Activated T-cell treated with anti-CD3 and anti-CD28 coated beads, Interleukin-2, amount 50 U/mL, for 1 hour (primary cell): ENCODE measurements around the gene ALDH5A1.
"Not testable (repeated sequence)": the region's sequence is repeated elsewhere in the genome, so short reads cannot be mapped to it uniquely, and the experiment has no call there.

Experiments
- DNase-seq: peaks from one replicate; pipeline ENCODE4 v3.0.0-alpha.2; 2020

ALDH5A1 gene

DNA sequence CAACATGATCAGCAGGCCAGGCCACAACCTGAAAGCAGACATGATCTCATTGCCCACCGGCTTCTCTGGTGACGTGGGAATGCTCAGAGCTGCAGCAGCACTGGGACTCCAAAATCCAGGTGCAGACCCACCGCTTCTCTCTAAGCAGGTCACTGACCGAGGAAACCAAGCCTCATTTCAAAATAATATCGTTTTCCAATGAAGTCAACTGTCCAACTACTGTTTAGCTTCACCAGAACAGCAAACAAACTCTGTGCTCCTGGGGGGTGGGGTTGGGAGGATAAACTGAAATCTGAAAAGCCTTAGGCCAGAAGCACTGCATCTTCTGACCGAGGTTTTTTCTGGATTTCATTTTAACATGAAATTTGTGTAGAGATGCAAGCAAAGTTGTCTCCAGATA, 5.3 kb upstream of the ALDH5A1 start, which contains the start of gene GPLD1:
TSS of gene GPLD1 (minus strand) at position 109 of the 400 bp plus-strand sequence. CDS start at position 42, 67 bp downstream.
- no peak for DNase-seq

DNA sequence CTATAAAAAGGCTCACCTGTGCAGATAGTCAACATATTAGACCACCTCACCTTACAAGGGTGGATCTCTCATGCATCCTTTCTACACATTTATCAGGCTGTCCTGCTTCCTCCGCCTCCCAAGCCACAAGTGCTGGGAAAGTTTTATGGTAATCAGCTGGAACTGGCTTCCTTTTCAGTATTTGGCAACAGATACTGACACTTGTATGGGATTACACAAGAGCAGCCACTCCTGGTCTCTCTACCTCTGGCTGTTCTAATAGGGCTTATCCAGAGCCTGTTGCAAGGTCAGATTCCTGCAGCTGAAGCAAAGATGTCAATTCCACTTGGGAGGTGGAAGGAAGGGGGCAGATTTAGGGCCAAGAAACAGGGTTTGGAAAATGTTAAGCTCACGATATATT, 4.9 kb upstream of the ALDH5A1 start:
- no peak for DNase-seq

DNA sequence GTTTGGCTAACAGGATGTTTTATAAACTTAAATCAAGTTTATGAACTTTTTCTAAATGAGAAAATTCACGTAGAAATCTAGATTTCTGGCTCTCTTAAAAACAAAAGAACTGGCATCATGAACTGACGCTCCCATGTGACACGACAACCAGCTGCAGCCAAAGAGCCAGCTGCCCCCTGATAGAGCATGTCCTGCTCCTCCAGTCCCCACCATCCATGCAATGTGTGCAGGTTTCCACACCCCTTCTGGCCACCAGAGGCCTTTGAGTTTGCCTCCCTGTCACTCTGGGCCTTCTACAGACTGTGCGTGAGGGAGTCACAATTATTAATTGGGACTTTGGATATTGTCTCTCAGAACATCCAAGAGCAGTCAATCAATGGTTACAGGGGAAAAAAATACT, 3.8 kb upstream of the ALDH5A1 start:
- no peak for DNase-seq

DNA sequence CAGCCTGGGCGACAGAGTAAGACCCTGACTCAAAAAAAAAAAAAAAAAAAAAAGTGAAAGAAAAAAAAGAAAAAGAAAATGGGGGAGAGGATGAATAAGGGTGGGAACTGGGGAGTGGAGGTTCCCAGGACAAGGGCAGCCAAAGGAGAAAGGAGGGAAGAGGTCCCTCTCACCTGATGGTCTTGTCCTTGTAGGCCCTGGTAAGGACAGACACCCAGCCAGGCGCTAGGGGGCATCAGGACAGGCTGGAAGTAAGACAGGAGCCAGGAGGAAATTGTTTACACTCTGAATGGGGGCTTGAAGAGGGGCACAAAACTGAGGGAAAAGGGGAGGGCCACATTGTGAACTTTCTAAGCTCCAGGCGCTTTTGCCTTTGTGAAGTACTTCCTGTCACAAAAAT, 2.3 kb upstream of the ALDH5A1 start:
- DNase-seq, result no peak

DNA sequence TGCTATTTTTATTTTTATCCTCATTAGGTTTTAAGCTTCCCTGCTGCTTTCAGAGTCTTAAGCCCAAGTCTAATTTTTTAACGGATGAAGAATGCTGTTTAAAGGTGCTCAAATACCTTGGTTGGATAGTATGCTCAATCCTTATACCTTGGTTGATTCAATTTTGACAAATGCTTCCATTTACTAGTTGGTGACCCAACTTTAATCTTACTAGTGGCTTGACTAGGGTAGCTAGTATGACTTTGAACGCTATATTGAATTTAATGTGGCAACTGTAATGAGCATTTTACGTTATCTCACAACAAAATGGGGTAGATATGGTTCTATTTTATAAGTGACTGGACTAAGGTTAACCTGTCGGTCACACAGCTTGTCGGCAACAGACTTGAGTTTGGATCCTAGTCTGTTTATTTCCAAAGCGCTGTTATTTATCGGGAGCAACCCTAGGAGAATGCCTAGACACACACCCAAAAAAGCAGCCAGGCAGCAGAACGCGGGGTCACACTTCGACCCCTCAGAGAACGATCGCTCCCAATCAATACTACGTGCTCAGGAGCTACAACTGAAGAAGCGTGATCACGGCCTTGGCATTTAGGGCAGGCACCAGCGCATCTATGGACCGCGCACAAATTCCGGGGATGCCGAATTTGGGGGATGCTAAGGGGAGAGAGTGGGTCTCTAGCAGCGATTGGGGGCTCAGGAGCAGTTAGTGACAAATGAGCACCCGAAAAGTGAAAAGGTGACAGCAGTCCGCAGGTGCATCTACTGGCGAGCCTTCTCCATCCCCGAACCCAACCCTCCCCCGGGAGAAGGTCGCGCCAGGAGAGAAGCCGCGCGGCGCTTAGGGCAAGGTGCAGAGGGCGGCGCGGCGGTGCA, 586 bp upstream of the ALDH5A1 start:
- no peak for DNase-seq

DNA sequence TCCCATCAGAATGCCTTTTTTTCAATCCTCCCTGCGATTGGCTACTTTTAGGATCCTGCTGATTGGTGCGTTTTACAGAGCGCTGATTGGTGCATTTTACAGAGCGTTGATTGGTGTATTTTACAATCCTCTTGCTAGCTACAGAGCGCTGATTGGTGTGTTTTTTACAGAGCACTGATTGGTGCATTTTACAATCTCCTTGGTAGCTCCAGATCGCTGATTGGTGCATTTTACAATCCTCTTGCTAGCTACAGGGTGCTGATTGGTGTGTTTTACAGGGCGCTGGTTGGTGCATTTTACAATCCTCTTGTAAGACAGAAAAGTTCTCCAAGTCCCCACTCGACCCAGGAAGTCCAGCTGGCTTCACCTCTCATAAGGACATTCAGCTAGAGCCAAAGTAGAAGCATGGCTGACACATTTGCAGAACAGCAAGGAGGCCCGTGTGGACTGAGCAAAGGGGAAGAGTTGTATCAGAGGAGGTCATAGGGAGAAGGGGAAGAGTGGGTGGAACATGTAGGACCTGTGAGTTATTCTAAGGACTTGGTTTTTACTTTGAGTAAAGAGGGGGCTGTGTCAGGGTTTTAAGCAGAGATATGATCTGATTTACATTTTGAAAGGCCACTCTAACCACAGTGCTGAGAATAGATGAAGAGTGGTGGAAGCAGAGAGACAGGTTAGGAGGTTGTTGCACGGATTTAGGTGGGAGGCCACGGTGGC, 2.6 kb downstream of the ALDH5A1 start:
- DNase-seq, result no peak

DNA sequence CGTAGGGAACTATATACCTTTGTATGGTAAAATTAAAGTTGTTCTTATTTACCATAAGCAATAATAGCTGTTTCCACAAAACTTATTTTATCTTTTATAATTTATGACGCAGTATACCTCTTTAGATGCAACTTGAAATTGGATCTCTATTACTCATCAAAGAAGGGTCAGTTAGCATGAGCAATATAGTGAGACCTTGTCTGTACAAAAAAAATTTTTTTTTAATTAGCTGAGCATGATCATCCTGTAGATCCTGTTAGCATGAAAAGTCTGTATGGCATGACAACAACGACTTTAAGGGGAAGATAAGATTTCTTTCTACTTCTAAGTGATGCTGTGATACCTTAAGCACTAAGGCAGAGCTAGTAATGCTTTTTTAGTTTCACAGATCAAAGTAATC, 5.9 kb downstream of the ALDH5A1 start:
- no peak for DNase-seq

DNA sequence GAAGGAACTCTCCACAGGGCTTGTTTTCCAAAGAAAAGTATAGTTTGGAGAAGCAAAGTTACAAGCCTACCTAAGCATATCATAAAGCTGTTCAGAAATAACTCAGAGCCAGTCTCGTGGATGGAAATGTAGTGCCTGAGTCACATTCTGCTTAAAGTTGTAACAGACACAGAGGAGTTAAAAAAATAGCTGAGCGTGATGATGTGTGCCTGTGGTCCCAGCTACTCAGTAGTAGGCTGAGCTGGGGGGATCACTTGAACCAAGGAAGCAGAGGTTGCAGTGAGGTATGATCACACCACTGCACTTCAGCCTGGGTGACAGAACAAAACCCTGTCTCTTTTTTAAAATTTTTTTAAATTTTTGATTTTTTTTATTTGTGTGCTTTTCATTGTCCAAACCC, 6.6 kb downstream of the ALDH5A1 start:
- no peak for DNase-seq

DNA sequence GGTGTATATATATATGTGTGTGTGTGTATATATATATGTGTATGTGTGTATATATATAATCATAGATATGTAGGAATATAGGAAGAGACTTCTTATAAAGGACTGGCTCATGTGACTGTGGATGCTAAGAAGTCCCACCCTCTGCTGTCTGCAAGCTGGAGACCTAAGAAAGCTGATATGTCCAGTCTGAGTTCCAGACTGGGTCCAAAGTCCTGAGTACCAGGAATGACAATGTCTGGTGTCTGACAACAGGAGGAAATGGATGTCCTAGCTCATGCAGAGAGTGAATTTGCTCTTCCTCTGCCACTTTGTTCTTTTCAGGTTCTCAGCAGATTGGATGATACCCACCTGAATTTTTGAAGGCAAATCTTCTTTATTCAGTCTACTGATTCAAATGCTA, 7.1 kb downstream of the ALDH5A1 start:
- no peak for DNase-seq

DNA sequence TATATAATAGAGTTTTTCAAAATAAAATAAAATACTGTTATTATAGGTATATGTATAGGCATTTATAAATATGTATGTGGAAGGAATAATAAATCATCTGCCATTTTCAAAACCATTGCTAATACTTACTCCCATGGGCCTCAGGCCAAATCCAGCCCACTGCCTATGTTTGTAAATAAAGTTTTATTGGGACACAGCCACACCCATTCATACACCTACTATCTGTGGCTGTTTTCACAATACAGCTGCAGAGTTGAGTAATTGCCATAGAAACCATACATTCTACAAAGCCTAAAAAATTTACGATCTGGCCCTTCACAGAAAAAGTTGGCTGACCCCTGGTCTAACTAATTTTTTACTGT, 9.5 kb downstream of the ALDH5A1 start:
- DNase-seq, result no peak

DNA sequence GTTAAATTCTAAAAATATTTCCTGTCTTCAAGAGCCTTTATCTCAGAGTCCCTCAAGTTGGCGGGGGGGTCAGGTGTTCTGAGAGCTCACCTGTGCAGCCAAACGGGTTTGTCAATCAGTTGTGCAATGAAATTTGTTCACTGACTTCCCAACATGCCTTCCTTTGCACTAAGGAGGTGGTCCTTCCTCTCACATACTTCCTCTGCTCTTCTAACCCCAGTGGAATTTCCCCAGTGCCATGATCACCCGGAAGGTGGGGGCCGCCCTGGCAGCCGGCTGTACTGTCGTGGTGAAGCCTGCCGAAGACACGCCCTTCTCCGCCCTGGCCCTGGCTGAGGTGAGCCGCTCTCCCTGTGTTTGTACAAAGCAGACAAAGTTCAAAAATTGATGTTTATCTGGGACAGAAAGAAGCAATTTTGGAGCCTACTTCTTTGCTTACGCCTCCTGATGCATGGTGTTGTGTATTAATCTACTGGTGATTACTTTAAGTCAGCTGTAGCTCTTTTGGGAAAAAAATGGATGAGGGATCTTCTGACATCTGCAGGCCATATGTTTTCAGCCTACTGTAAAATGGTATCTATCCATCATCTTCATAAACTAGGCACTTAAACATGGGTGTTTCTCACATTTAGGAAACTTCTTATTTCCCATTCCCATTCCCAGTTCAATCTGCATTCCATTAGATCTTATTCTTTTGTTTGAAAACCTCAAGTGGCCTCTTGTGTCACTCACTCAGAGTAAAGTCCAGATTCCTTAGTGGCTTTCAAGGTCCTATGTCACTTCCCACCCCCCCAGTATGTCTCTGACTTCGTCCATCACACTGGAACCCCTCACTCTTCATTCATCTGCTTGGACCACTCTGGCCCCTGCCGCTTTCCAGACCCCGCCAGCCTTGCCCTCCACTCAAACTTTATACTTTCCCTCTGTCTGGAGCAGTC, 10.1 kb downstream of the ALDH5A1 start:
- no peak for DNase-seq

DNA sequence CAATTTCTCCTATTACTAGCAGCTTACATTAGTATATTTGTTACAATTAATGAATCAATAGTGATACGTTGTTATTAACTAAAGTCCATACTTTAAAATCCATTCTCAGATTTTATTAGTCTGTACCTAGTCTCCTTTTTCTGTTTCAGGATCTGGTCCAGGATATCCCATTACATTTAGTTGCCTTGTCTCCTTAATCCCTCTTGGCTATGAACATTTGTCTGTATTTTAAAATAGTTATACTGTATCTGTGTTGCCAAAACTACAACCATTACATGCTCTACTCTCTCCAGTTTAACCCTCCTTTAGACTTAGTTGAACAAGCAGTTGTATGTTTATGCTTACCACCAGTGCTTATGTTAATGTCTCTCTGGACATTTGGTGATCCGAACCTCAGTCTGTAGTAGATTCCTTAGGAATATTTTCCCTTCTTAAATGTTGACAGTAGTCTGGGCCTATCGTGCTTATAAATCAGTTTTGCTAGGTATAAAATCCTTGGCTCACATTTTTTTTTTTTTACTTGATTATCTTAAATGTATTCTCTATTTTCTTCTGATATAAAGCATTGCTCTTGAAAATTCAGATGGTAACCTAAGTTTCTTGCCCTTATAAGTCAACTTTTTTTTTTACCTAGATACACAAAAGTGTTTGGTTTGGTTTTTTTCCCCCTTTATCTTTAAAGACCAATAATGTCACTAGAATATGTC, 12.2 kb downstream of the ALDH5A1 start:
- no peak for DNase-seq

DNA sequence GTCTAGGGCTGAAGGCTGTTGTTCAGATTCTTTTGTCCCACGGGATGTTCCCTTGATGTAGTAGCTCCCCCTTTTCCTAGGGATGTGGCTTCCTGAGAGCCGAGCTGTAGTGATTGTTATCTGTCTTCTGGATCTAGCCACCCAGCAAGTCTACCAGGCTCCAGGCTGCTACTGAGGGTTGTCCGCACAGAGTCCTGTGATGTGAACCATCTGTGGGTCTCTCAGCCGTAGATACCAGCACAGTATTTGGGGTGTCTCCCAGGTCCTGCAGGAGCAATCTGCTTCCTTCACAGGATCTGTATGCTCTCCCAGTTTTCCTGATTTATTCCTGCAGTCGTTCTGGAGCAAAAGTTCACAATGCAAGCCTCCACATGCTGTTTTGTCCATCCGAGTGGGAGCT, 17.2 kb downstream of the ALDH5A1 start:
- DNase-seq, result not testable (repeated sequence)

DNA sequence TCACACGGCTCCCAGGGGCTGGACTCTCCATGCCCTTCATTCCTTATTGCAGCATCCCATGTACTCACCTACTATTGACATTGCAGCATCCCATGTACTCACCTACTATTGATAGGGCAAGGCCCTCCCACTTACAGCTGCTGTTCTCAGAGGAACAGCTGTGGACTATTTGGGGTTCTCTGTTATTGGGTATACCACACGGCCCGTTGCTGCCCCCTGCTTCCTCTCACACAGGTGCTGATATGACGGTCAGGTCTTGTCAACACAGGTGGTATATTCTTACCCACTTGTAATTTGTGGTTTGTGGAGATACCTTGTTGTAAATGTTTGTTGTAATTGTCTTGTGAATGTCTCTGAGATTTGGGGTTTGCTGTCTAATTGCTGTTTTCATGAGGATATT, 18.8 kb downstream of the ALDH5A1 start:
- DNase-seq, result no peak

DNA sequence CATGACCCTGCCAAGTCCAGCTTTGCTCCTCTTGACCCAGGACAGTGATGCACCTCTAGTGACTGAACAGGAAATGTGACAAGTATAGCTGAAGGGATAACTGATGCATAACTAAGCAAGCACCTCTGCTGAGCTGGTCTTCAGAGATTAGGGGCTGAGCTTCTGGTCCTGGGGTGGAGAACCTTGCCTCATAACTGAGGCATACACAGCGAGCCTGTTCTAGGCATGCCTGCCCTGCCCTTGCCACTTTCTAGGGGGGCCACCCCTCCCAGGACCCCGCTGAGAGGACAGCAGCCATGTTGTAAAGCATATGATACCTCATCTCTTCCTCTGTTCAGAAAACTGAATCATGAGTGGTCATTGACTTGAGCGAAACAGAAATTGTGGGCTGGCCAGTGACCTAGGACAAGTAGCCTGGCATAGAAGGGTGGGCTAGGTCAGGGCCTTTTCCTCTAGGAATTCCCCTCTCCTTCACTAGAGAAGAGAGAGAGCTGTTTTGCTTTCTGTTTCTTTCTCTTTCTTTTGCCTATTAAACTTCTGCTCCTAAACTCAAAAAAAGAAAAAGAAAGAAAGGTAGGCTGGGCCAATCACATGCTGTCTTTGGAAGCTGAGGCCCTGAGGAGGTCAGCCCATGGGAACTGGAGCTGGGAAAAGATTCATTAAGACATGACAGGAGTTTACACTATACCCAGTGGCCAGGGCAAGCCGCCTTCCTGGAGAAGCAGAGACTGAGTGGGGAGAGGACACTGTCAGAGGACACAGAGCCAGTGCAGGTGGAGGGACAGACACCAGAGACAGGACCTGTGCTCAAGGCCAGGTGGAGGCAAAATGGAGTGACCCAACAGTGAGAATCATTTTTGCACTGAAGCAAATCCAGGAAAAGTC, 23.1 kb downstream of the ALDH5A1 start:
- DNase-seq, result no peak

DNA sequence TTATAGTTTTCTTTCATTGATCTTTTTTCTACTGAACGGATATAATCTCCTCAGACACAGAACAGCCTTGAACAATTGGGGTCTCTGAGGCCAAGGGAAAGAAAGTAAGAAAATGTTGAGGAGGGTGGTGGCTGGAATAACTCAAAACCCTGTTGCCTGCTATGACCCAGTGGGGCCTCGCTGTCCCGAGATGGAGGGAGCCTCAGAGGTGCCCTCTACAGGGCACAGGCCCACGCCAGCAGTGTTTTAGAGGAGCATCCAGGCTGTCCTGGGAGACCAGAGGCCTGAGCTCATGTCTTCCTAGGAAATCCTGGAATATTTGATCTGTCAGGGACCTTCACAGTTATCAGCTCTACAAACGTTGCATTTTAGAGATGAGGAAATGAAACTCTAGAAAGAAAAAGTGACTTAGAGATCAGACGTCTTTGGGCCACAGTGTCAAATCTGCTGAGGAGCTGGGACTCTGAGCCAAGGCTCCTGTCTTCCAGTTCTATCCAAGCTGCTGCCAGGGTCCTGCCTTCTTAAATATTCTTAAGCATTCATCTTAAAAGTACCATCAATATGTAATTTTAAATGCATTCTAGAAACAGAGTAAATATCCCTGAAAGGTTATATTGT, 26.3 kb downstream of the ALDH5A1 start:
- DNase-seq, result peak; percentile 35

DNA sequence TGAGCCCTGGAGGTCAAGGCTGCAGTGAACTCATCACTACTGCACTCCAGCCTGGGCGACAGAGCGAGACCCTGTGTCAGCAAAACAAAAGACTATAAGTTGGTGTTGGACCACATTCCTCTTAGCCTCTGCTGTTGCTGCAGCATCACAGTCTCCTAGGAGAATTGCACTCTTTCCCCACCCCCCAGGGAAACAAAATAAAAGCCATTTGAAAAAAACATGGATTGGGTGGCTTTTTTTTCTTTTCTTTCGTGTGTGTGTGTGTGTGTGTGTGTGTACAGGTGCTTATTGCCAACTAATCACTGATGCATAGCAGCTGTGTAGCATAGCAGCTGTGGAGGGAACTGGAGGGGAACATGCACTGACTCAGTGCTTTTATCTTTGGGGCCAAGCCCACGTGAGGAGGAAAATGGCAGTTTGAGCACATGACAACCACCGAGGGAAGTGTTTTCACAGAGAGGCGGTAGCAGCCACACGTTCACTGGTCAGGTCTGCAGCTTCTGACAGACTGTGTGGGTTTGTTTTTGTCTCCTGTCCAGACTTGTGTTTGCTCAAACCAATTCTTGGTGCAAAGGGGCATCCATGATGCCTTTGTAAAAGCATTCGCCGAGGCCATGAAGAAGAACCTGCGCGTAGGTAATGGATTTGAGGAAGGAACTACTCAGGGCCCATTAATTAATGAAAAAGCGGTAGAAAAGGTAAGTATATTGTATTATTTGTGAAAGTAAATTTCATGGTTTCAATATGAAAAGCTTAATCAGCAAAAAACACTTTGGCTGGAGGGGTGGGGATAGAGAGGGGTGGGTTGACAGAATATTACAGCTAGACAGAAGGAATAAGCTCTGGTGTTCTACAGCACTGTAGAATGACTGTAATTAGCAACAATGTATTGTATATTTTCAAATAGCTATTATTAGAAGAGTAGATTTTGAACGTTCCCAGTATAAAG, 27.7 kb downstream of the ALDH5A1 start:
- DNase-seq, result no peak

DNA sequence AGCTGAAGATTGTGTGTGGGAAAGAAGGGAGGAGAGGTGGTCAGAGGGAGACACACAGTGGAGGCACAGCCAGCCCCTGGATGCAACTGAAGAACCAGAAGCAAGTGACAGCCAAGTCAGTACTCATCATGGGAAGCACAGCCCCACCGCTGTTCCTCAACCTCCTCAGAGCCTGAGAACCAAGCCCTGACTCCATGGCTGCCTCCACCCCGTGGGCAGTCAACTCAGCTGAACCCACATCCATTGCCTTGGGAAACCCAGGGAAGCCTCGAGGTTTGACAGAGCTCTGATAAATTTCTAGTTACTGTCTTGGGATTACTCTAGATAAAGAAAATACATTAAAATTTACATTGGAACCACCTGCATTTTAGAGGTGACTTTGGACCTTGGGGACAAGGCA, 29.6 kb downstream of the ALDH5A1 start:
- DNase-seq, result no peak

DNA sequence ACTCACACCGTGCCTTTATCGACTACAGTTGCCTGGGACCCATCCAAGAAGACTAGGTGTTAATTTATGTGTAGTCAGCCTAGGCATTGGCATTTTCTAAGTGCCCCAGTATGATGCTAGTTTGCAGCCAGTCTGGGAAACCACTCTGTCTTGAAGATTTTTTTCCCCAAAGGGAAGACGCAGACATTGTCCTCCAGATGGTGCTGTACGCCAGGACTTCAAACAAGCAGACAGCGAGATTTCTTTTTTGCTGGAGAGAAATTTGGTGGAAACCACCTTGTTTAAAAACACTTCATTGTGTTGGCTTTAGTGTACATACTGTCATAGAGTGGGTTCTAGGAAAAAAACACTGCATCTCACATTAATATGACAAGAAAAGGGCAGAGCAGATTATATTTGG, 30.0 kb downstream of the ALDH5A1 start:
- DNase-seq, result no peak

DNA sequence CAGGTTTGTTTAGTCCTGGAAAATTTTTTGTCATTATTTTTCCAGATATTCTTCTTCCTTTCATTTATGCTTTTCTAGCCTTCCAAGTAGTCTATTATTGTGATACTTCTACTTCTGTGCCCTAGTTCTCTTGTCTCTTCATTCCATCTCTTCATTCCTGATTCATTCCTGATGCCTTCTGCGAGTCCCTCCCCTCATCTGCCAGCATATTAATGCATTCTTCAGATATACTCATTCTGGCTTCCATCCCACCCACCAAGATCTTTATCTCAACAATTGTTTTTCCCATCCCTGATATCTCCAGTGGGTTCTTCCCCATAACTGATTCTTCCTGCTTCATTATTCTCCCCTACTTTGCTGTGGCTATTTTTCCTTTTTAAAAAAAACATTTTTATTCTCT, 35.2 kb downstream of the ALDH5A1 start:
- DNase-seq, result no peak
